EL (cell line): Measurements from ENCODE around the gene FRAT1.

Experiments used
- DNase-seq: peaks from one replicate; pipeline ENCODE4 v3.0.0-alpha.2; 2016

FRAT1 gene

DNA sequence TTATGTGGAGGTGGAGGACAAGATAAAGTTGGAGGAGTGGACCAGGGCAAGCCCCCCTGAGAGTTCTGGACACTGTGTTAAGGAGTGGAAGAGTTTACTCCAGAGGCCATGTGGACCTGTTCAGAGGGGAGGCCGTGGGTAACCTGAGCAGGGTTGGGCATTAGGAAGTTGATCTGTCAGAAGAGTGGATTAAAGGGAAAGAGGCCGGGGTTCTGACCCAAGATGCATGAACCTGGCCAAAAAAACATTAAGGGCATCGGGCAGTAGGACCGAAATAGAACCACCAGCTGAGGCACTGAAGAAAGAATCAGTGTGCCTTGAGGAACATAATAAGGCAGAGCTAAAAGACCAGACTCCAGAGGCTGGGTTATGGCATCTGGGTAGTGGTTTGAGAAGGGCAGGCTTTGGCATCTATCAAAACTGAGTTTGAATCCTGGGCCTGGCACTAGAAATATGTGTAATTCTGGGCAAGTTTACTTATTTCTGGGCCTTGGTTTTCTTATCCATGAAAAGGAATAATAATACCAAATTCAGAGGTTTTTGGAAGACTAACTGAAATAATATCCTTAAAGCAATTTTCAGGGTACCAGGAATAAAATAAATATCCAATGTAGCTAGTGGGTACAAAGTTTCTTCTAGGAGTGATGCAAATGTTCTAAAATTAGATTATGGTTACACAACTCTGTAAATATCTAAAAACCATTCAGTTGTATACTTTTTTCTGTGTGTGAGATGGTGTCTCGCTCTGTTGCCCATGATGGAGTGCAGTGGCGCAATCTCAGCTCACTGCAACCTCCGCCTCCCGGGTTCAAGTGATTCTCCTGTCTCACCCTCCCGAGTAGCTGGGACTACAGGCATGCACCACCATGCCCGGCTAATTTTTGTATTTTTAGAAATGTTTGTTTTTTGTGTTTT, 10.9 kb upstream of the FRAT1 start:
- DNase-seq: no peak

DNA sequence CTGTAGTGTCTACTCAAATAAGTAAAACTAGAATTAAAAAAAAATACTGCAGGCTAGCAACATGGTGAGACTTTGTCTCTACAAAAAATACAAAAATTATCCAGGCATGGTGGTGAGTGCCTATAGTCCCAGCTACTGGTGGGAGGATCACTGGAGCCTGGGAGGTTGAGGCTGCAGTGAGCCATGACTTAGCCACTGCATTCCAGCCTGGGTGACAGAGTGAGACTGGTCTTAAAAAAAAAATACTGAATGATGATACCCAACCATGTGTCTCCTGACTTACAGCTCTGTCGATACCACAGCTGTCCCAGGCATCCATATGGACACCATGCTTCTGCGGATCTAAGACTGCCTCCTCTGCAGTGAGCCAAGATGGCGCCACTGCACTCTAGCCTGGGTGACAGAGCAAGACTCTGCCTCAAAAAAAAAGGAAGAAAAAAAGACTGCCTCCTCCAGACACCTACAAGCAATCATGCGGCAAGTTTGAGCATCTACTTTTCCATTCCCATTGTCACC, 7.9 kb upstream of the FRAT1 start:
- no peak for DNase-seq

DNA sequence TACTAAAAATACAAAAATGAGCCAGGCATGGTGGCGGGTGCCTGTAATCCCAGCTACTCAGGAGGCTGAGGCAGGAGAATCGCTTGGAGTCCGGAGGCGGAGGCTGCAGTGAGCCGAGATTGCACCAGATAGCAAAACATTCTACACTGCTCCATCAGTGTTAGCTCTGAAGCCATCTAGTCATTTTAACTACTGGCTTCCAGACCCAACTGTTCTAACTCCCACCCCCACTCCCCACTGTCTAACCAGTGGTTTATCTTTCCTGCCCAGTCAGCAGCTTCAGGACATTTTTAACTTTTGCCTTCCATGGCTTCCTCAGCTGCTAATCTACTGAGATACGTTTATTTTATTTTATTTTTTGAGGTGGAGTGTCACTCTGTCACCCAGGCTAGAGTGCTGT, 6.2 kb upstream of the FRAT1 start:
- DNase-seq: no peak

DNA sequence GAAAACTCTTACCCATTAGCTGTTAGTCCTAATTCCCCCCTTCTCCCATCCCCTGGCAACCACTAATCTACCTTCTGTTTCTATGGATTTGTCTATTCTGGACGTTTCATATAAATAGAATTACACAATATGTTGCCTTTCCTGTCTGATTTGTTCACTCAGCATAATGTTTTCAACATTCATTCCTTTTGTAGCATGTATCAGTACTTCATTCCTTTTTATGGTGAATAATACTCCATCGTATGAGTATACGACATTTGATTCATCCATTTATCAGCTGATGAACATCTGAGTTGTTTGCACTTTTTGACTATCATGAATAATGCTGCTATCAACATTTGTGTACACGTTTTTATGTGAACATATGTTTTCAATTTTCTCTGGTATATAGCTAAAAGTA, 4.4 kb upstream of the FRAT1 start:
- DNase-seq: no peak

DNA sequence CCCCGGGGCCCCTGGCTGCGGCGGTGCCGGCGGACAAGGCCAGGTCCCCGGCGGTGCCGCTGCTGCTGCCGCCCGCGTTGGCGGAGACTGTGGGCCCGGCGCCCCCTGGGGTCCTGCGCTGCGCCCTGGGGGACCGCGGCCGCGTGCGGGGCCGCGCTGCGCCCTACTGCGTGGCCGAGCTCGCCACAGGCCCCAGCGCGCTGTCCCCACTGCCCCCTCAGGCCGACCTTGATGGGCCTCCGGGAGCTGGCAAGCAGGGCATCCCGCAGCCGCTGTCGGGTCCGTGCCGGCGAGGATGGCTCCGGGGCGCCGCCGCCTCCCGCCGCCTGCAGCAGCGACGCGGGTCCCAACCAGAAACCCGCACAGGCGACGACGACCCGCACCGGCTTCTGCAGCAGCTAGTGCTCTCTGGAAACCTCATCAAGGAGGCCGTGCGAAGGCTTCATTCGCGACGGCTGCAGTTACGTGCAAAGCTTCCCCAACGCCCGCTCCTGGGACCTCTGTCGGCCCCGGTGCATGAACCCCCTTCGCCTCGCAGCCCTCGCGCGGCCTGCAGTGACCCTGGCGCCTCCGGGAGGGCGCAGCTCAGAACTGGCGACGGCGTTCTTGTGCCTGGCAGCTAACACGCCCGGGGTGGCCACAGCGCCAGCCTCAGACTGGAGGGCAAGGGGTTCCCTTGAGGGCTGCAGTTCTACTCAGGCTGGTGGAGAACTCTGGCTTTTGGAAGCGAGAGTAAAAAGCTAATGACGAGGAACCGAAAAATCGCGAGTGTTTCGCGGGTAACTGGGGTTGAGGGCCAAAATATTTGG, 804 bp downstream of the FRAT1 start:
- DNase-seq: peak; percentile 42

DNA sequence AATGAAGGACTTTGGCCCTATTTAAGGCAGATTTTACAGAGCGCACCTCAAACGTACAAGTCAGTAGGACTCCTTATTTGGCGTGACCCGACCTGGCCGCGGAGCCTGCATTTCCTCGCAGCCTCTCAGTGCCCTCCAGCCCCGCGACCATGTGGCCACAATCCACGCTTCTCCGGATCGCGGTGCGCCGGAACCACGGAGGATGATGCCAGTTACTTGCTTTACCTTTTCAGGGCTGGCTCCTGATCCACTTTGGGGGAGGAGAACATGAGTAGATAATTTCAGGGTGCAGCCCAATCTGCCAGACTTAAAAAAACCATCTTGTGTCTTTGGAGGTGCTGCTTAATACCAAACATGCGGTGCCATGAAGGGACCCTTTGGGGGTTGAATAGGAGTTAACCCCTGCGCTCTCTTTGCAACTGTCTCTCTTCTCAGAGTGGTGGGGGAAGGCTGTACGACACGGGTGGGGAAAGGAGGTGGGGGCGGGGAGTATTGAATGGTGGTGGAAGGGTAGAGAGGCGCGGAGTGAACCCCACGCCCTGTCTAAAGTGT, 1.5 kb downstream of the FRAT1 start:
- DNase-seq: no peak

DNA sequence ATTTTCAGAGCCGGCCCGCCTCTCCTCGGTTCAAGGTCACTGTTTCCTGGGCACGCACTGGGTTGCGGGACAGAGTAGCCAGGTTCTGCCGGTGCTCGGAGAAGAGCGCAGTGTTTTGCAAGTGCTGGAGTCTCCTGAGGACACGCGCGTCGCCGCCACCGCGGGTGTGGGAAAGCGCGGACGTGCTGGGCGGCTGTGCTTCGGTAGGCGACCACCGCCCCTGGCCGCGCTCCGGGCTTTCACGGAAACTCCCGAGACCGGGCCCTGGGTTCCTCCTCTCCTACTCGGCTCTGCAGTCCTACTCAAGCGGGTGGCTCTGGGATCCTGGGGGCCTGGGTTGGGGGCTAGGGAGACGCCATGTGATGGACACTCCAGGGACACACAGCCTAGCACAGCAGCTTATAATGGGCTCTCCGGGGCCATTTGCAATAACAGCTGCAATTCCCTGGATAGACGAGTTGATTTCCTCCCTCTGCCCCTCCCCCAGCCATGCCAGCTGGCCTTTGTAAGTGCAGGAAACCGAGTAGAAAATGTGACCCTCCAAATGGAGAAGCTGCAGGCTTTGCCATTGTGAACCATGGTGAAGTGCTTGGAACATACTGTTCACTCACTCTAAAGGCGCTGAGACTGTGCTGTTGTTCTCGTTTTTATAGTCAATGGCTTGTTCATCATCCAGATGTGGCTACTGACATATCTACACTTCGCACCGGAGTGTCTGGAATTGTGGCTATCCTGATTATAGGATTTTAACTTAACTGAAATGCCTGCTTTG, 2.1 kb downstream of the FRAT1 start:
- no peak for DNase-seq

DNA sequence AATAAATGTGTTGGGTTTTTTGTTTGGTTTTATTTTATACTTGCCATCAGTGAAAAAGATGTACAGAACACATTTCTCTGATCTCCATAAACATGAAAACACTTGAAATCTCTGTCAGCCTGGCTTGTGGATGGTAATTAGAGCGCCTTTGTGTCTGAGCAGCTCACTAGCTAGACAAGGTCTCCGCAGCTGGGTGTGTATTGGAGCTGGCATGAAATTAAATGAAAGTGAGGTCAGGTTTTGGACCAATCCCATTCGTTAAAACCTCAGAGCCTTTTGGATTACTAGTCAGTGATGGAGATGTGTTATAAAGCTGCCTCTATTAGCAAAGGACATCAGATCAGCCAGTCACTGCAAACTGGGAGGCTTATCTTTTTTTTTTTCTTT, 2.7 kb downstream of the FRAT1 start:
- DNase-seq: no peak

DNA sequence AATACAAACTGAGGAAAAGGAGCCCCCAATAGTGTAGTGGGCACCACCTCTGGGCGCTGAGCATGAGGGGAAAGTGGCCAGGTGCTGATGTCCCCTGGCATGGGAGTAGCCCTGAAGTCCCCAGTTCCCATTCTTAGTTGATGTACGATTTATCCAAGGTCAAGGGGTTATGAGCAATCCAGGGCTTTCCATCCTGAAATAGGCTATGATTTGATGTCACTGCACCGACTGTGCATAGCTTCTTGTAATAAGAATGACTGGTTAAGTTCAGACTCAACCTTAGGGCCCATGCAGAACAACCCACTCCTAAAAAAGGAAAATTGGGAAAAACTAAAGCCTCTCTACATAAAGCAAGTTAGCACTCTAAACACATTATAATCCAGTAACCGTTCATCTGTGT, 4.4 kb downstream of the FRAT1 start:
- no peak for DNase-seq

DNA sequence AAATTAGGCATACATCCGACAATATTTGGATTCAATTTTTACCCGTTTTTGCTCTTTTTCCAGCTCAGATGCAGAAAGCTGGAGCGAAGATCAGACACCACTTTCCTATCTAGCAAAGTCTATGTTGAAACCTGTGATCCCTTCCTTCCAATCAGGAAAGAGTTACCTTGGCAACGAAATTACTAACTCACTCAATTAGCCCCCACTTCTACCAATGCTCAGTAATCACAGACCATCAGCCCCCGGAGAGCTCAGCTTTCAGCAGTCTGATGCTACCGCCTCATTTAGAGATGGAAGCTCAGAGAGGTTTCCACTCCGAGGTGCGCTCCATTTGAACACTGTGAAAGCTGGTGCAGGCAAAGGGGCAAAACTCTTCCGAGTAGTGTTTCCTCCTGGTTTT, 6.7 kb downstream of the FRAT1 start:
- no peak for DNase-seq

DNA sequence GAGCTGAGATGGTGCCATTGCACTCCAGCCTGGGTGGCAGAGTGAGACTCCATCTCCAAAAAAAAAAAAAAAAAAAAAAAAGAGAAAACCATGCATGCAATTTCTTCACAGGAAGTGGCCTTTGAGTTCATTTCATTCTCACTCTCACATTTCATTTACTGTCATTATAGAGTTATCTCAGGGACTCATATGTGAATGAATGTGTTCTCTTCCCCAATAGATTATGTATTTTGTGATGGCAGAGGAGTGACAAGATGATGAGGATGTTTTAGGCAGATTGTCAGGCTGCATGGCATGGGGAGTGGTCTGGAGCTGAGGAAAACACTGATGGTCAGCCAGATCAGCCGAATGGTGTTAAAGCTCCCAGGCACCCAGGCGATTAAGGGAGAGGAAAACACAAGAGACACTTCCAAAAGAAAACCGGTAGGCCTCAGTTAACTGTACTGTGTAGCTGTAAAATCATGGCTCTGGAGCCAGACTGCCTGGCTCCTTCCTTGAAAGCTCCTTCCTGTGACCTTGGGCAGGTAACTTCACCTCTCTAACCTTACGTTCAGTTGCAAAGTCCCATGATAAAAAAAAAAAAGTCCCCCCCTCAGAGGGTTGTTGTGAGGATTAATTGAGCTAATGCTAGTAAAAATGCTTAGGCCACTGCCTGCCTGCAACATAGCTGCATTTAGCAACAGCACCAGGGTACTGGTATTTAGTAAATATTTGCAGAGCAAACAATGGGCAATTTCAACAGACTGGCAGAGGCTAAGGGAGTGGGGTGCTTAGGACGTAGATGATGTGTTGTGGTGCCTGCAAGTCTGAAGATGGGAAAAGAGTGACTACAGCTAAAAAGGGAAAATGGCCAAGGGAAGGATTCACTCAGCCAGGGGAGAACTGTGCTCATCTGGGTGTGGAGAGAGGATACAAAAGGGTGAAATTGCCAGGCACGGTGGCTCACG, 8.6 kb downstream of the FRAT1 start:
- no peak for DNase-seq

DNA sequence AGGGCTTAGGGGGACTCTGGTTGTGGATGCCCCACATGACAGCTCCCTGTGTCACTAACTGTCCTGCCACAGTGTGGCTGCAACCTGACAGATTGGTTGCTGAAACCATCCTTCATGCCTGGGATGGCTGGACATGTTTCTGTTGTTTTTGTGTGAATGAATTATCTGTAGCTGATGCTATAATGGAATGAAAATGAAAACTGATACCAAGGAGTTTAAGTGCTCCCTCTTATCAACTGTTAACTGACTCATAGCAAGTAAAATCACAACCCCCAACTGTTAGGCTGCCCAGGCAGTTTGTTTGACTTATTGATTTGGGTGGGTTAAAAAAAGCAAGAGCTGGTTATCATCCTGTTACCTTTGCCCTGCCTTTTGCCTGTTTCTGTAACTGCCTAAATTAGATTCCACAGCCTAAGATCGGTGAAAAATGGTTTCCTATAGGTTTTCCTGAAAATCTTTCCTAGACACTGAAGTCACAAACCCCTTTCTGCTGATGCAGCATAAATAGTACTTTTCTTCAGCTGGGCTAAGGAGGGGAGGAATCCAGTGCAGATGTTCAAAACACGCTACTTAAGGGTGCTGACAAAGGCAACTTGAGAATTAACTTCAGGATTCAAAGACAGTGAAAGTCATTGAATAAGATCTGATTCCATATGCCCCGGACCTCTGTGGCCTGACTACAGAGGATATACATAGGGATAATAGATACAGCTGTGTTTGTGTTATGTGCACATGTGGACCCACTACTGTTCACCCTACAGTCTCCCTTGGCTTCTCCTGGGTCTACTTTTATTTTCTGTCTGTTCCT, 9.8 kb downstream of the FRAT1 start:
- no peak for DNase-seq

DNA sequence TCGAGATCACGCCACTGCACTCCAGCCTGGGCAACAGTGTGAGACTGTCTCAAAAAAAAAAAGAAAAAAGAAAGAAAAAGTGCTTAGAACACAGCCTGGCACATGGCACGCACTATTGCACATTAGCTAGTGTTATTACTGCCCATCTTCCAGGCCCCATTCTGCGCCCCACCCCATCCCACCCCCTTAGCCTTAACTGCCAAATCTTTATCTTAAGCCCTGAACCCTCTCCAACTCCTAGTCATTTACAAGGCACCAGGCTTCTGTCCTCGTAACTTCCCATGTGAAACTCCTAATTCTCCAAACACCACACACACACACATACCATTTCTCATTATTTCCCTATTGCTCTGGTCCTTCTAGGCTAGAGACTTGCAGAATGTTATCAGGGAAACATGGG, 10.7 kb downstream of the FRAT1 start:
- no peak for DNase-seq

DNA sequence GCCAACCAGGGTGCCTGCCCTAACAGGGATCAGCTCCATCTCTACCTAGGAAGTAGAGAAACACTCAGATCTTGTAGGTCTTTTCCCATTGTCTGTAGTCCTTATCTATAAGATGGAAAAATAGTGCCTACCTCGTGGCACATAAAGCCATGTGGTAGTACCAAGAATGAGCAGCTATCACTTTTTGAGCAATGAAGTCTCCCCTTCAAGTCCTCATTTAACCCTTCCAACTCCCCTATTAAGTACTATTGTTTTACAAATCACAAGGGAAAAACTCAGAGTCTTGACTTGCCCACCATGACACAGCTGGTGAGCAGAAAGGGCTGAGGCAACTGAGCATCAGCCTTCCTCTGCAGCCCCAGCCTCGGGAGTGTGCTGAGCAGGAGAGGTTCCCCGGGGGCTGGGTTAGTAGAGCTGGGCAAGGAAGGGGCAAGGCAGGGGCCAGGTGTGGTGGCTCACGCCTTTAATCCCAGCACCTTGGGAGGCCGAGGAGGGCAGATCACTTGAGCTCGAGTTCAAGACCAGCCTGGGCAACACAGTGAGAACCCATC, 12.2 kb downstream of the FRAT1 start:
- DNase-seq: no peak

DNA sequence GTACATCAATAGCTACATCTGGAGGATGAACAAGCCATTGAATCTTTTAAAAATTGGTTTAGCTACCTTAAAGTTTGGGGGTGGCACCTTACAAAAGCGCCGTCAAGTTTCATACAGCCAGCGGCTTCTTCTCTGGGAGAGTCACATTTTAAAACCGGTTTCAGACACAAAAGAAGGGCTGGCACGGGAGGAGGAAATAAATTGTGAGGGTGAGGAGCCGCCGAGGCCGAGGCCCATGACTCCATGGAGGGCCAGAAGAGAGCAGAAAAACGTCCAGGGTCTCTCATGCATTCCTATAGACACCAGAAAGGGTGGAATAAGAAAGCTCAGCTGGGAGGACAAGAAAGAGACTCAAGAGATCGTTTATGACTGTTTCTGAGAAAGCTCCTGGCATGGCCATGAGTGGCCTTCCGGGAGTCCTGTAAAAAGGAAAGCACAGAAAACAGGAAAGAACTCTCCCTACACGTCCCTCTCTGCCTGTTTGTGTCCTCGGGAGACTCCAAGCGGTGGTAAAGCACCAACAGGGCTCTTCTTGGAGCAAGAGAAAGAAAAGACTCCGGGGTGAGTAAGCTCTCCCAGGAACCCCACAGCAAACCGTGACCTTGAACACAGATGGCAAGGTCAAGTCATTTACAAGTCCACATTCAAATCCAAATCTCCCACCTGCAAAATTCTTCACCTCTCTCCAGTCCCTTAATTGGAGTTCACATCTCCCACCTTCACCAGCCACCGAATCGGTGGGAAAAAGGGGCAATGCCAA, 13.7 kb downstream of the FRAT1 start:
- DNase-seq: peak; percentile 85

DNA sequence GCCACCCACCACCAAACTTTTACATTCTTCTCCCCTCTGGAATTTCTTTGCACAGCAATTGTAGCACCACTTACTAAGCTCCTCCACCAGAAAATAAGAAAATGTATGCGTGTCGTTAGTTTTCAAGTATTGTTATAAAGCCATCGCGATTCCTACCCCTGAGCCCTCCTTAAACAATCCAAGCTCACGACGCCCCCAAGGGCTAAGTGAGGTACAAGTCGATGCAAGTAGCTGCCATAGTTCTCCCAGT, 14.2 kb downstream of the FRAT1 start:
- peak; percentile 54 for DNase-seq

DNA sequence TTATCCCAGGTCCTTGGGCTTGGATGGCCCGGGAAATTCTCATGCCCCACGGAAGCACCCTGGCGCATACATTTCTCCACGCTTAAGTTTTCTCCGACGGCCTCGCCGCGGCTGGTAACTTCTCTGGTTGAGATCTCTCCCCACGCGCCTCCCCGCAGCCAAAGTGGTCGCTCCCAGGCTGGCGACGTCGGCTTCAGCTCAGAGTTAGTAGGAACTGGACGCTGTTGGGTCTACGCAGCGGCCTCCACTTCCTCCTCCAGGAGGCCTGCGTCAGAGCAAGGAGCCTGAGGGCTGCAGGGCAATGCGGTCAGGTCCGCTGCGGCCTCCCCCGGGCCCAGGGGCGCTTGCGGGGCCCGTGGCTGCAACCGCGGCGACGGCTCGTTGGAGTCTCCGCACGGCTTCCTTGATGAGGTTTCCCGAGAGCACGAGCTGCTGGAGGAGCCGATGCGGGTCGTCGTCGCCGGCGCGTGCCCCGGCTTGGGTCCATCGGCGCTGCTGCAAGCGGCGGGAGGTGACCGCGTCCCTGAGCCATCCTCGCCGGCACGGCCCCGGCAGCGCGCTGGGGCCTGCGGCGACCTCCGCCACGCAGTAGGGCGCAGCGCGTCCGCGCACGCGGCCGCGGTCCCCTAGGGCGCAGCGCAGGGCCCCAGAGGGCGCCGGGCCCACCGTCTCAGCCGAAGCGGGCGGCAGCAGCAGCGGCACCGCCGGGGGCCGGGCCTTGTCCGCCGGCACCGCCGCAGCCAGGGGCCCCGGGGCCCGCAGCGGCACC, 14.7 kb downstream of the FRAT1 start:
- DNase-seq: peak; percentile 58

DNA sequence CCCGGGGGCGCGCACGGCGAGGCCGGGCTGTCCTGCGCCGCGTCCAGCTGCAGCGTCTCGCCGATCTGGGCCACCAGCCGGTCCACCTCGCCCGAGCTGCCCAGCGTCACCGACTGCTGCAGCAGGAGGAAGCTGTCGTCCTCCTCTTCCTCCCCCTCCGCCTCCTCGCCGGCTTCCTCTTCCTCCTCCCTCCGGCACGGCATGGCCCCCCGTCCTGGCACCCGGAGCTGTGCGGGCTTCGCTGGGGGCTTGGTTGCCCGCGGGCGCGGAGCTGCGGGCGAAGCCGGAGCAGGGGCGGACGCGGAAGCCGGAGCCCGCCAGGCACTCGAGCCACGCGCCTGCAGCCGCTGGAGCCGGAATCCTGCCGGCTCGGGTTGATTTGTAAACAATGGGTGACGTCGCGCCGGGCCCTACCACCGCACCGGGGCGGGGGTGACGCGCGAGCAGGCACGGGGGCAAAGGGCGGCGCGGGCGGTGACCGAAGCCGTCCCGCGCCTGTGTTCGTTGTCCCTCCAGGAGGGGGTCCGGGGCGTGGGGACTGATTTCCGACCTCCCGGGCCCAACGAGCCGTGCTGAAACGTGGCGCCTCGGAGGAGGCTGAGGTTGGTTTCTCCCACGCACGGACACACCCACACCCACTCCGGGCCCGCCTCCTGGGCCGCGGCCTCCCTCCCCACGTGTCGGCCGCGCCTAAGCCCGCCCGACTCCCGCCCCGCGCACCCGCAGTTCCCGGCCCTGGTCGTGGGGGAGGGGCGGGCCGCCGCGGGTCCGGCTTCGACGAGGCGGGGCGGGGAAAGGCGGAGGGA, 15.5 kb downstream of the FRAT1 start, which contains the start of gene FRAT2:
FRAT2 (minus strand) TSS at position 360 of the 806 bp plus-strand sequence; CDS start at position 203, 157 bp downstream.
- DNase-seq: peak; percentile 89
